Caco-2 (cell line): Measurements from ENCODE around the gene LMAN2. TPM values are rescaled to one million over a fixed set of nuclear protein-coding genes. Genes with fewer than 3 reads are reported as not detected.

Experiments used
- BruUV-seq: library from RNA; stranded (reverse); fragments of 400-500 nt; replicated peaks from 2 replicates; lab custom pipeline; 2021; lab: Mats Ljungman, UMichigan
- CTCF ChIA-PET: fragments of 300-600 bp; sonication (Branson Sonifier 250); formaldehyde crosslinking; loops from one replicate; lab custom pipeline; 2022; ENCODE audit warnings: antibody characterized with exemption; lab: Charles Lee
- POLR2A ChIA-PET: fragments of 300-600 bp; sonication (Branson Sonifier 250); formaldehyde crosslinking; loops from one replicate; lab custom pipeline; 2022; ENCODE audit warnings: antibody characterized with exemption; lab: Charles Lee
- DNase-seq, 2 experiments: peaks; one replicate each; pipeline versions ENCODE4 v3.0.0 to v3.0.0-alpha.2; 2020 to 2022
- H3K27me3 ChIP-seq: replicated peaks from 2 replicates; pipeline ENCODE4 v1.6.0; 2011; ENCODE audit warnings: low read length; ENCODE audit not compliant: control insufficient read depth, insufficient read depth
- H3K36me3 ChIP-seq: 2 replicates; pipeline ENCODE4 v1.5.1; 2011; ENCODE audit warnings: low read length; ENCODE audit not compliant: control insufficient read depth, insufficient read depth
- H3K4me1 ChIP-seq: fragments of 250-450 bp; sonication (Bioruptor Pico); 2 replicates; pipeline ENCODE4 v1.5.1; 2020; ENCODE audit warnings: mild to moderate bottlenecking
- H3K4me3 ChIP-seq: 2 replicates; pipeline ENCODE4 v1.5.1; 2011; ENCODE audit warnings: low read depth, mild to moderate bottlenecking, control low read depth, low read length
- H3K9me3 ChIP-seq: fragments of 250-450 bp; sonication (Bioruptor Pico); 2 replicates; pipeline ENCODE4 v1.5.1; 2020; ENCODE audit warnings: mild to moderate bottlenecking, moderate library complexity
- H3K27ac Mint-ChIP-seq: one replicate; pipeline ENCODE4 v1.8.0; 2022; ENCODE audit warnings: mixed read lengths; ENCODE audit not compliant: unreplicated experiment
- H3K27me3 Mint-ChIP-seq: one replicate; pipeline ENCODE4 v1.8.0; 2022; ENCODE audit warnings: mixed read lengths; ENCODE audit not compliant: insufficient read depth, unreplicated experiment
- H3K36me3 Mint-ChIP-seq: one replicate; pipeline ENCODE4 v1.8.0; 2022; ENCODE audit warnings: mild to moderate bottlenecking, mixed read lengths; ENCODE audit not compliant: insufficient read depth, unreplicated experiment
- H3K4me1 Mint-ChIP-seq: one replicate; pipeline ENCODE4 v1.8.0; 2022; ENCODE audit warnings: low read depth, mixed read lengths; ENCODE audit not compliant: unreplicated experiment
- H3K4me3 Mint-ChIP-seq: one replicate; pipeline ENCODE4 v1.8.0; 2022; ENCODE audit warnings: mild to moderate bottlenecking, moderate library complexity, mixed read lengths; ENCODE audit not compliant: unreplicated experiment
- H3K9me3 Mint-ChIP-seq: one replicate; pipeline ENCODE4 v1.8.0; 2022; ENCODE audit warnings: mixed read lengths; ENCODE audit not compliant: unreplicated experiment
- intact Hi-C: fragments of 100-400 bp; cut with micrococcal nuclease; formaldehyde crosslinking; loops from one replicate; pipeline ENCODE4 v1.10.0; 2022; ENCODE audit not compliant: unreplicated experiment
- total RNA-seq: library from RNA; stranded (reverse); gene quantifications from 2 replicates; pipeline ENCODE4 v1.2.3, GENCODE V29; 2022
- TF ChIP-seq, protein P1 (sequence below), 2 experiments: fragments of 200-600 bp in 1 of 2; IDR thresholded peaks; 1 replicate in 1 of 2; 2 replicates in 1 of 2; pipeline versions ENCODE4 v1.5.1 to v1.8.0; 2011 to 2022; ENCODE audit warnings: antibody characterized with exemption in 1 of 2, control low read depth in 1 of 2, inconsistent platforms in 1 of 2, low read depth in 1 of 2, low read length in 1 of 2, mild to moderate bottlenecking in 1 of 2, moderate library complexity in 1 of 2; ENCODE audit not compliant: insufficient read depth in 1 of 2, severe bottlenecking in 1 of 2, unreplicated experiment in 1 of 2

Gene LMAN2
- total RNA-seq, 1 experiment from 2014 or later: 241 TPM

DNA sequence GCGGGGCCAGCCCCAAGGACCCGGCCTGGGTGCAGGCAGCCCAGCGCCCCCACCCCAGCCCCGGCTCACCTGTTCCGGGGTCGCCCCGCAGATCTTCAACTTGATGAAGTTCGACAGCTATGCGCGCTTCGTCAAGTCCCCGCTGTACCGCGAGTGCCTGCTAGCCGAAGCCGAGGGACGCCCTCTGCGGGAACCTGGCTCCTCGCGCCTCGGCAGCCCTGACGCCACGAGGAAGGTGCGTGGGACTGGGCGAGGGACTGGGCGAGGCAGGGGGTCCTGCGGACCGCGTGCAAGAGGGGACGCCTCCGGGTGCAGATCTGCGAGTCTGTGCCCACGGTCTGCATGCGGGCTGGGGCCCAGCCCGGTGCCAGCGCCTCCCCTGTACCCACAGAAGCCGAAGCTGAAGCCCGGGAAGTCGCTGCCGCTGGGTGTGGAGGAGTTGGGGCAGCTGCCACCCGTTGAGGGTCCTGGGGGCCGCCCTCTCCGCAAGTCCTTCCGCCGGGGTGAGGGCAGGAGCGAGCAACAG lies 15.9 kb upstream of the LMAN2 start:
- no peaks in the 10 kb centered on the region for H3K9me3 ChIP-seq
- Mint-ChIP-seq H3K4me1 (peaks cover 22% of the 10 kb centered on the region), H3K27me3 (no peaks in the 10 kb centered on the region), H3K9me3 (no peaks in the 10 kb centered on the region), H3K4me3 (peak overlapping the region; percentile 70), H3K27ac (no peak overlapping the region), H3K36me3 (no peaks in the 10 kb centered on the region)
- H3K4me1 ChIP-seq: peaks cover 21% of the 10 kb centered on the region
- CTCF ChIA-PET: interaction anchor here (1.0 kb wide), 1 partner anchor 12 kb away, joined by 4 read pairs; no protein-coding TSS in a partner anchor
- DNase-seq: no peak
- no TSS peak for BruUV-seq
- TF ChIP-seq, protein P1, sequence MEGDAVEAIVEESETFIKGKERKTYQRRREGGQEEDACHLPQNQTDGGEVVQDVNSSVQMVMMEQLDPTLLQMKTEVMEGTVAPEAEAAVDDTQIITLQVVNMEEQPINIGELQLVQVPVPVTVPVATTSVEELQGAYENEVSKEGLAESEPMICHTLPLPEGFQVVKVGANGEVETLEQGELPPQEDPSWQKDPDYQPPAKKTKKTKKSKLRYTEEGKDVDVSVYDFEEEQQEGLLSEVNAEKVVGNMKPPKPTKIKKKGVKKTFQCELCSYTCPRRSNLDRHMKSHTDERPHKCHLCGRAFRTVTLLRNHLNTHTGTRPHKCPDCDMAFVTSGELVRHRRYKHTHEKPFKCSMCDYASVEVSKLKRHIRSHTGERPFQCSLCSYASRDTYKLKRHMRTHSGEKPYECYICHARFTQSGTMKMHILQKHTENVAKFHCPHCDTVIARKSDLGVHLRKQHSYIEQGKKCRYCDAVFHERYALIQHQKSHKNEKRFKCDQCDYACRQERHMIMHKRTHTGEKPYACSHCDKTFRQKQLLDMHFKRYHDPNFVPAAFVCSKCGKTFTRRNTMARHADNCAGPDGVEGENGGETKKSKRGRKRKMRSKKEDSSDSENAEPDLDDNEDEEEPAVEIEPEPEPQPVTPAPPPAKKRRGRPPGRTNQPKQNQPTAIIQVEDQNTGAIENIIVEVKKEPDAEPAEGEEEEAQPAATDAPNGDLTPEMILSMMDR (IDR thresholded peaks at IDR 0.05; ENCODE audit: insufficient read depth in 1 of 2, low read depth in 1 of 2, low read length in 1 of 2, severe bottlenecking in 1 of 2, unreplicated experiment in 1 of 2): no peak
- no peaks in the 10 kb centered on the region; the same call in 1 of the 2 replicates for H3K36me3 ChIP-seq
- no peaks in the 10 kb centered on the region for H3K27me3 ChIP-seq
- H3K4me3 ChIP-seq: no peak overlapping the region
- POLR2A ChIA-PET: interaction anchor here (1.9 kb wide), 1 partner anchor 16 kb away, joined by 5 read pairs; the partner anchor contains the start of gene LMAN2
- intact Hi-C loops: no loop called here

DNA sequence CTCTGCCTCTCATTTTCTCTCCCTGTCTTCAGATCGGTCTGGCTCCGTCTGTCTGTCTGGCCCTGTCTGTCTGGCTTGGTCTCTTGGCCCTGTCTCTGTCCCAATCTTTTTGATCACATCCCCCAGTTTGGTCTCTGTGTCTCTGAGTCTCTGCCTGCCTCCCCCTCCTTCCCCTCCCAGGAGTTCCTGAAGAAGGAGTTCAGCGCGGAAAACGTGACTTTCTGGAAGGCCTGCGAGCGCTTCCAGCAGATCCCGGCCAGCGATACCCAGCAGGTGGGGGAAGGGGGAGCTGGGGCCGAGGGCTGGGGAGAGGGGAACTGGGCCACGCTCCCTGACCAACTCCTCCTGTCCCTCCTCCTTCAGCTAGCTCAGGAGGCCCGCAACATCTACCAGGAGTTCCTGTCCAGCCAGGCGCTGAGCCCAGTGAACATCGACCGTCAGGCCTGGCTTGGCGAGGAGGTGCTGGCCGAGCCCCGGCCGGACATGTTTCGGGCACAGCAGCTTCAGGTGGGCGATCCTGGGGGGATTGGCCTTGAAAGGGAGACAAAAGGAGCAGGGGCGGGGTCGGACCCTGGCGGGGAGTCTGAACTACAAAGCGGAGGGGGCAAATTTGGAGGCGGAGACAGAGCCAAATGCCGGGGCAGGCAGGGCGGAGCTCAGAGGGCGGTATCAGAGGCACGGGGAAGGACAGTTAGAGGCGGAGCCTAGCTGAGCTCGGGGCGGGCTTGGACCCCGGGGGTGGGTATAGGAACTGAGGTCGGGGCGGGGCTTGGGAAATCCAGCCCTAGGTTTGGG lies 15.3 kb upstream of the LMAN2 start:
- Mint-ChIP-seq H3K27me3 (no peaks in the 10 kb centered on the region), H3K9me3 (no peaks in the 10 kb centered on the region), H3K4me3 (peak overlapping the region; percentile 70), H3K4me1 (peaks cover 24% of the 10 kb centered on the region), H3K27ac (peak overlapping the region; percentile 5), H3K36me3 (no peaks in the 10 kb centered on the region)
- intact Hi-C loops: no loop called here
- POLR2A ChIA-PET: interaction anchor here (1.9 kb wide), 1 partner anchor 15 kb away, joined by 5 read pairs; the partner anchor contains the start of gene LMAN2
- BruUV-seq: no TSS peak
- Histone ChIP-seq H3K36me3 (no peaks in the 10 kb centered on the region), H3K4me1 (peaks cover 14% of the 10 kb centered on the region), H3K4me3 (no peak overlapping the region), H3K27me3 (no peaks in the 10 kb centered on the region), H3K9me3 (no peaks in the 10 kb centered on the region)
- TF ChIP-seq, protein P1 (IDR thresholded peaks at IDR 0.05; ENCODE audit: insufficient read depth in 1 of 2, low read depth in 1 of 2, low read length in 1 of 2, severe bottlenecking in 1 of 2, unreplicated experiment in 1 of 2): no peak
- no peak for DNase-seq
- CTCF ChIA-PET: interaction anchor here (0.6 to 1.0 kb wide), 3 partner anchors 13 to 89 kb away, joined by 3 to 4 read pairs (median 3); no protein-coding TSS in a partner anchor

DNA sequence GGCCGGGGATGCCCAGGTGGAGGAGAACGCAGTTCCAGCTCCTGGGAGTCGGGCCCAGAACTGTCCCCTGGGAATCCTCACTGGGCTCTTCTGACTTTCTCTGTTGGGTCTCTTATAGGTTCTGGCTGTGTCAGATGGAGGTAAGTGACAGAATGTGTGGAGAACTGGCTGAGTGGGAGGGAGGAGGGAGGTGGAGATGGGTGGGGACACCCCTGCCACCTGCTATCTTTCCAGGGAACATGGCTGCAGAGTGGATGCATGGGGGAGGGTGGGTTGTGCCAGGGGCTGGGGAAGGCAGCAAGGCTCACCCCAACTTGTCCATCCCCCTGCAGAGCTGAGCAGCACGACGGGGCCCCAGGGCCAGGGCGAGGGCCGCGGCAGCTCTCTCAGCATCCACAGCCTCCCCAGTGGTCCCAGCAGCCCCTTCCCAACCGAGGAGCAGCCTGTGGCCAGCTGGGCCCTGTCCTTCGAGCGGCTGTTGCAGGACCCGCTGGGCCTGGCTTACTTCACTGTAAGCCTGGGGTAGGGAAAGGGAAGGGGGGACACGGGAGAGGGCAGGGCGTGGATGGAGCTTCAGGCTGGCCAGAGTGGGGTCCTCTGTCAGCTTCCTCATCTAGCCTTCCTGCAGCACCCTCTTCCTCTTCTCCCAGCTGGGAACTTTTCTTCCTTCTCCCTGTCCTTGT lies 14.5 kb upstream of the LMAN2 start:
- Mint-ChIP-seq H3K4me3 (no peak overlapping the region), H3K27me3 (no peaks in the 10 kb centered on the region), H3K27ac (peak overlapping the region; percentile 5), H3K4me1 (peaks cover 24% of the 10 kb centered on the region), H3K9me3 (no peaks in the 10 kb centered on the region), H3K36me3 (no peaks in the 10 kb centered on the region)
- ChIA-PET CTCF (interaction anchor here (0.6 to 1.1 kb wide), 3 partner anchors 25 to 89 kb away, joined by 3 read pairs; no protein-coding TSS in a partner anchor), POLR2A (interaction anchor here (1.9 kb wide), 1 partner anchor 14 kb away, joined by 5 read pairs; the partner anchor contains the start of gene LMAN2)
- TF ChIP-seq, protein P1 (IDR thresholded peaks at IDR 0.05; ENCODE audit: insufficient read depth in 1 of 2, low read depth in 1 of 2, low read length in 1 of 2, severe bottlenecking in 1 of 2, unreplicated experiment in 1 of 2): no peak
- Histone ChIP-seq H3K9me3 (no peaks in the 10 kb centered on the region), H3K4me1 (peaks cover 9% of the 10 kb centered on the region; the same call in 1 of the 2 replicates), H3K4me3 (no peak overlapping the region), H3K36me3 (no peaks in the 10 kb centered on the region), H3K27me3 (no peaks in the 10 kb centered on the region)
- DNase-seq: no peak
- no TSS peak for BruUV-seq
- intact Hi-C loops: no loop called here
